Heart left ventricle (tissue), 16 donors: ENCODE data around the gene WWOX. TPM values are rescaled to one million over a fixed set of nuclear protein-coding genes. Genes with fewer than 3 reads are reported as not detected.

ENCODE experiments used
- ATAC-seq, 4 donors: fragments of 200-7000 bp; cut with Tn5 transposase; one replicate each; pipeline ENCODE4 v1.9.1; 2020 to 2022; ENCODE audit warnings: moderate library complexity in 4 of 4, mild to moderate bottlenecking in 3 of 4, moderate number of reproducible peaks in 1 of 4
- DNase-seq, 5 donors: peaks; one replicate each; pipeline ENCODE4 v3.0.0-alpha.2; 2020
- H3K27ac ChIP-seq, 12 donors: fragments of 200-600 bp; sonication (generic) in 4 of 12; one replicate each; pipeline versions ENCODE4 v1.5.0 to v1.8.0; 2016 to 2022; ENCODE audit warnings: mild to moderate bottlenecking in 2 of 12
- H3K27me3 ChIP-seq, 9 donors: fragments of 200-600 bp; sonication (generic) in 2 of 9; one replicate each; pipeline versions ENCODE4 v1.5.1 to v1.8.0; 2016 to 2022; ENCODE audit warnings: mild to moderate bottlenecking in 3 of 9
- H3K36me3 ChIP-seq, 9 donors: fragments of 200-600 bp; sonication (generic) in 2 of 9; one replicate each; pipeline versions ENCODE4 v1.5.0 to v1.8.0; 2018 to 2022; ENCODE audit warnings: mild to moderate bottlenecking in 2 of 9
- H3K4me1 ChIP-seq, 12 donors: fragments of 200-600 bp; sonication (generic) in 4 of 12; one replicate each; pipeline versions ENCODE4 v1.5.0 to v1.8.0; 2016 to 2022; ENCODE audit warnings: mild to moderate bottlenecking in 3 of 12
- H3K4me3 ChIP-seq, 12 donors: fragments of 200-600 bp; sonication (generic) in 4 of 12; one replicate each; pipeline versions ENCODE4 v1.5.0 to v1.8.0; 2017 to 2022; ENCODE audit warnings: mild to moderate bottlenecking in 9 of 12, moderate library complexity in 4 of 12
- H3K9me3 ChIP-seq, 12 donors: fragments of 200-600 bp; sonication (generic) in 4 of 12; one replicate each; pipeline versions ENCODE4 v1.5.0 to v1.8.0; 2016 to 2022; ENCODE audit warnings: mild to moderate bottlenecking in 1 of 12
- POLR2A ChIP-seq, 2 donors: fragments of 450-650 bp; IDR thresholded peaks; one replicate each; pipeline ENCODE4 v1.6.1; 2017; ENCODE audit warnings: antibody characterized with exemption in 2 of 2, mild to moderate bottlenecking in 2 of 2, moderate library complexity in 2 of 2
- WGBS, 4 donors: extraction: QIAGEN DNeasy Blood & Tissue Kit in 2 of 4; methylation state at CpG; one replicate each; pipeline versions ENCODE4 v1.1.5 to v1.1.7; 2013 to 2018; 5-methylcytosine and 5-hydroxymethylcytosine counted together
- intact Hi-C, 10 donors: fragments of 100-400 bp; cut with DNase I; formaldehyde crosslinking; loops; one replicate each; pipeline versions ENCODE4 v1.11.1 to v1.14.2; 2022
- polyA plus RNA-seq, 2 donors: library from polyadenylated mRNA; stranded (reverse); fragments of 200-250 nt; gene quantifications; one replicate each; pipeline ENCODE4 v1.2.3, GENCODE V29; 2013
- total RNA-seq, 9 donors: library from RNA; depleted of rRNA in 2 of 9; stranded (reverse); fragments of >200 nt in 2 of 9; fragmentation: NEBNext Ultra II Directional in 3 of 9; extraction: Animal tissue kit (Norgen Biotek cat#: 25700) in 3 of 9; gene quantifications; one replicate each; pipeline versions ENCODE4 v1.1.0 to v1.2.4, GENCODE V29; 2016 to 2023
- TF ChIP-seq, protein P1 (sequence below), 12 donors: fragments of 200-600 bp; sonication (generic) in 4 of 12; IDR thresholded peaks; one replicate each; pipeline versions ENCODE4 v1.5.0 to v1.8.0; 2018 to 2022; ENCODE audit warnings: antibody characterized with exemption in 12 of 12, mild to moderate bottlenecking in 5 of 12
- donor health status: ischemic (EF 13 %, LVEDD 7.1; RV severe dilation, severe dysfunction).
- donor health status: healthy with polysubstance abuse.
- donor health status: DM: no; HTN: yes; CAD: no.
- donor health status: DM: no; HTN: no; CAD: no.
- donor health status: ischemic (EF 25% LVEDD 6.9; RV normal size, moderate dysfunction).
- donor health status: ischemic (EF 25% LVEDD 5.7; RV mildly dilated, moderate dysfunction).
- donor health status: healthy.
- donor health status: DM: yes; HTN: yes; CAD: no.
- donor health status: ischemic (EF 35%, LVEDD 5.7; RV mildly dilated, moderate dysfunction).
- donor health status: nonischemic (EF 11% LVEDD 7.7; RV severe dilation, severe dysfunction).
- donor health status: DM: yes; HTN: yes; CAD: no.
- donor health status: PGD.
- donor health status: ischemic (EF 29% LVEDD 5.4; RV normal size, mild dysfunction).
- donor health status: nonischemic (EF 23%, LVEDD 6.1; RV moderate dilation, normal function).

Gene WWOX
- total and polyA plus RNA-seq, 11 donors = 4.3 to 18.3 (median 9.1) TPM

DNA sequence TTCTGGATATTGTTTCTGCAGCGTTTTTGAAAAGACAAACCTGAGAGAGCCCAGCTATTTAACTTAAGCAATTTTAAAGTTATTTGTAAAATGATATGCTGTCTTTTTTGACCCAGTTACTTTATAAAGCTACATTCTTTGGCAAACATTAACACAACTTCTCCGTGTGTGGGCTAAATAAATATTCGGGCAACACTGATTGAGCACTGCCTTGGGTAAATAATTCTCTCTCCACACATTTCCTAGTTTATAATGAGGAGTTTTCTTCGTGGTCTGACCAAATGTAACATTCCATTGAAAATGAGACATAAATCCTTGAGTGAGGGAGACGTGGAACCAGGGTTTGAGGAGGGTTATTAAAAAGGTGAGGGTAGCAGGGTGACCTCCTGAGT, 142.8 kb downstream of the WWOX start:
- Histone ChIP-seq H3K27ac (no peak overlapping the region), H3K4me1 (peaks cover 0 to 14% (median 4%) of the 10 kb centered on the region in 12 donors), H3K9me3 (no peaks in the 10 kb centered on the region), H3K27me3 (no peaks in the 10 kb centered on the region), H3K36me3 (no peaks in the 10 kb centered on the region), H3K4me3 (no peak overlapping the region)
- DNase-seq = no peak
- no peak for TF ChIP-seq POLR2A (IDR thresholded peaks at IDR 0.05)
- TF ChIP-seq, protein P1, sequence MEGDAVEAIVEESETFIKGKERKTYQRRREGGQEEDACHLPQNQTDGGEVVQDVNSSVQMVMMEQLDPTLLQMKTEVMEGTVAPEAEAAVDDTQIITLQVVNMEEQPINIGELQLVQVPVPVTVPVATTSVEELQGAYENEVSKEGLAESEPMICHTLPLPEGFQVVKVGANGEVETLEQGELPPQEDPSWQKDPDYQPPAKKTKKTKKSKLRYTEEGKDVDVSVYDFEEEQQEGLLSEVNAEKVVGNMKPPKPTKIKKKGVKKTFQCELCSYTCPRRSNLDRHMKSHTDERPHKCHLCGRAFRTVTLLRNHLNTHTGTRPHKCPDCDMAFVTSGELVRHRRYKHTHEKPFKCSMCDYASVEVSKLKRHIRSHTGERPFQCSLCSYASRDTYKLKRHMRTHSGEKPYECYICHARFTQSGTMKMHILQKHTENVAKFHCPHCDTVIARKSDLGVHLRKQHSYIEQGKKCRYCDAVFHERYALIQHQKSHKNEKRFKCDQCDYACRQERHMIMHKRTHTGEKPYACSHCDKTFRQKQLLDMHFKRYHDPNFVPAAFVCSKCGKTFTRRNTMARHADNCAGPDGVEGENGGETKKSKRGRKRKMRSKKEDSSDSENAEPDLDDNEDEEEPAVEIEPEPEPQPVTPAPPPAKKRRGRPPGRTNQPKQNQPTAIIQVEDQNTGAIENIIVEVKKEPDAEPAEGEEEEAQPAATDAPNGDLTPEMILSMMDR (IDR thresholded peaks at IDR 0.05) = no peak
- intact Hi-C loops = no loop called here
- WGBS, 4 donors = 72 to 83% (median 73%) methylated on average over 5 of the region's 5 CpGs
- no peak for ATAC-seq

DNA sequence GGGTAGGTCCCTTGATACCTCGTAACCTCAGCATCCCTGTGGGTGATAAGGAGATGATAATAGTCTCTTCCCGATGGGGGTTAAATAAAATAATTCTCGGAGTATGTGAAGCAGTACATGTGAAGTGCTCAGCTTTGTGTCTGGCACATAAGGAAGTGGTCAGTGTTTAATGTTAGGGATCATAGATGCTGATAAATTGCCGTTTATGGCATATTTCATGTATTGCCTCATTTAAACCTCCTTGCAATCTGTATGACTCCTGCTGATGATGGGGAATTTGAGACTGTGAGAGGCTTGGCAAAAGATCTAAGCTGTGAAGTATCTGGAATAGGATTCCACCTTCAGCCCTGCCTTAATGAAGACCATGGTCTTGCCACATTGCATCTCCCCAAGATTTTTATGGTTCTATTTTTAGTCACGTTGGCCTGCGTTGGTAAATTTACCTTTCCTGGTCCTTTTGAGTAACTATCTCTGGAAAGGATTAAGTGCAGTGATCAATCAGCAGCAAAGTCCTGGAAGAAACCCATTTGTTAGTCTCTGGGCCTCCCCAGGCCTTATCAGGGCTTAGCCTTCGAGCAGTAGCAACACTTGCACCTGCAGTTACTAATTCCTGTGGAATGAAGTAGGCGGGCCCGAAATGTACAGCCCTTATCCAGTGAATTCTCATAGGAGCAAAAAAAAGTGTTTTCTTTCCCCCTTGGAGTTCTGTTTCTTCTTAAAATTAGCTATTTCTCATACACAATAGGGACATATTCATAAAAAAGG, 144.9 kb downstream of the WWOX start:
- Histone ChIP-seq H3K36me3 (no peaks in the 10 kb centered on the region), H3K4me1 (peaks cover 0 to 6% (median 0%) of the 10 kb centered on the region in 12 donors), H3K4me3 (no peak overlapping the region), H3K27me3 (no peaks in the 10 kb centered on the region), H3K27ac (no peak overlapping the region), H3K9me3 (no peaks in the 10 kb centered on the region)
- TF ChIP-seq, protein P1 (IDR thresholded peaks at IDR 0.05) = no peak
- no peak for TF ChIP-seq POLR2A (IDR thresholded peaks at IDR 0.05)
- DNase-seq (no peak), ATAC-seq (no peak)
- intact Hi-C loops = no loop called here
- 79 to 84% (median 82%) methylated on average over 9 of the region's 9 CpGs for WGBS, 4 donors

DNA sequence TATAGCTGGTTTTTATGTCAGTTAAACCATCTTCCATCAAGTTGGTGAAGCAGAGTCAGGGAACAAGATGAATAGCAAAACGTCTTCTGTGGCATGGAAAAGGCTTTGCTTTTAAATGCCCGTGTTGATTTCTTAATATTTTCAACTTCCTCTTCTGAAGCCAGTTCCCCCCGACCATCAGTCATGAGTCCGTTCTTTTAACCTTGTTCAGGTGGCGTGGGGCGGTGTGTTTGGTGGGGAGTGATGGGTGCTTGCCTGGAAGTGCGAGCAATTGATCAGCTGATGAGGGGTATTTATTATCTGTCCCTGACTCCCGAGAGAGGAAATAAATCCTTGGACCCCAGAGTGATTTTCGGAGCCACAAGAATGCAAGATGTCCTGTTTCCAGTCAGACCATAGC, 147.1 kb downstream of the WWOX start:
- intact Hi-C loops = no loop called here
- ATAC-seq (no peak), DNase-seq (no peak)
- H3K27ac ChIP-seq = no peak overlapping the region
- H3K27me3 ChIP-seq = no peaks in the 10 kb centered on the region
- H3K4me1 ChIP-seq = peaks cover 0 to 6% (median 0%) of the 10 kb centered on the region in 12 donors
- H3K4me3 ChIP-seq = no peak overlapping the region
- H3K9me3 ChIP-seq = no peaks in the 10 kb centered on the region
- TF ChIP-seq POLR2A (IDR thresholded peaks at IDR 0.05) = no peak
- TF ChIP-seq, protein P1 (IDR thresholded peaks at IDR 0.05) = no peak
- 82 to 89% (median 85%) methylated on average over 9 of the region's 9 CpGs for WGBS, 4 donors
- no peaks in the 10 kb centered on the region for H3K36me3 ChIP-seq

DNA sequence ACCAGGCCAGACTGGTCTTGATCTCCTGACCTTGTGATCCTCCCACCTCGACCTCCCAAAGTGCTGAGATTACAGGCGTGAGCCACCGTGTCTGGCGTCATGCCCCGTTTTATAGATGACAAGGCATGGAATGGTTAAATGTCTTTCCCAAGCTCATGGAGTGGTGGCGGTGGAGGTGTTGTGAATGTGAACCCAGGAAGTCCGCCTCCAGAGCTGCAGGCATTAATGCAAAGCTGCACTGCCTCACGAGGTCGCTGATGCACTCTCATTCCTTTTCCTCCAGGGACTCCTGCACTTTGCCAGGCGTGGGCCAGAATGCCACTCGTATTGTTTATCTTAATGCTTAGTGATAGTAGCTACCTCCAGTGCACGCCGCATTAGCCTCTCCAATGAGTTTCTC, 149.6 kb downstream of the WWOX start:
- H3K9me3 ChIP-seq = no peaks in the 10 kb centered on the region
- no peaks in the 10 kb centered on the region for H3K27me3 ChIP-seq
- TF ChIP-seq, protein P1 (IDR thresholded peaks at IDR 0.05) = peak in 3 of 12 donors; percentile 9 to 31 (median 9)
- no peak for TF ChIP-seq POLR2A (IDR thresholded peaks at IDR 0.05)
- 59 to 68% (median 67%) methylated on average over 13 of the region's 13 CpGs for WGBS, 4 donors
- no peaks in the 10 kb centered on the region for H3K36me3 ChIP-seq
- no peaks in the 10 kb centered on the region for H3K4me1 ChIP-seq
- H3K4me3 ChIP-seq = no peak overlapping the region
- no peak overlapping the region for H3K27ac ChIP-seq
- DNase-seq = peak in 2 of 5 donors; percentile 45
- peak in 2 of 4 donors; percentile 66 to 75 for ATAC-seq
- intact Hi-C loops = loop anchor here in 1 of 10 donors (1.0 kb wide), 1 partner anchor 188 kb away; no protein-coding TSS in a partner anchor
